Endothelial cell of umbilical vein (primary cell): ENCODE measurements around the gene CCDC57. TPM values are rescaled to one million over a fixed set of nuclear protein-coding genes. Genes with fewer than 3 reads are reported as not detected.

Experiments
- BruUV-seq: library from RNA; stranded (reverse); fragments of 400-500 nt; replicated peaks from 2 replicates; lab custom pipeline; 2021; lab: Mats Ljungman, UMichigan
- CTCF ChIA-PET: fragments of 300-600, 350-600 bp; sonication (Branson Sonifier 250); formaldehyde crosslinking; loops from one replicate; lab custom pipeline; 2021; ENCODE audit warnings: antibody characterized with exemption, inconsistent platforms; lab: Charles Lee
- POLR2A ChIA-PET: fragments of 300-600, 350-600 bp; sonication (Branson Sonifier 250); formaldehyde crosslinking; loops from one replicate; lab custom pipeline; 2021; ENCODE audit warnings: antibody characterized with exemption, inconsistent platforms; lab: Charles Lee
- DNase-seq: peaks from one replicate; pipeline ENCODE4 v3.0.0-alpha.2; 2011; ENCODE audit warnings: low read depth, low spot score
- FAIRE-seq: peaks from 2 replicates; lab custom pipeline; 2011; peaks lifted over from hg19 to GRCh38; lab: Jason Lieb, UNC
- H2AFZ ChIP-seq: 2 replicates; pipeline ENCODE4 v1.6.0; 2012; ENCODE audit warnings: low read depth, low read length, control low read depth, inconsistent platforms
- H3K27ac ChIP-seq: 2 replicates; pipeline ENCODE4 v1.5.1; 2011; ENCODE audit warnings: low read depth, mild to moderate bottlenecking, control low read depth, low read length, moderate library complexity; ENCODE audit not compliant: insufficient read depth
- H3K27me3 ChIP-seq, 2 experiments: 2 replicates each; pipeline versions ENCODE4 v1.6.0 to v1.6.1; 2011; ENCODE audit warnings: low read length in 2 of 2, mixed read lengths in 1 of 2; ENCODE audit not compliant: control insufficient read depth in 2 of 2, insufficient read depth in 2 of 2
- H3K36me3 ChIP-seq, 2 experiments: 2 replicates in 1 of 2; 3 replicates in 1 of 2; pipeline ENCODE4 v1.5.1; 2011; ENCODE audit warnings: low read length in 2 of 2, mild to moderate bottlenecking in 1 of 2, moderate library complexity in 1 of 2; ENCODE audit not compliant: control insufficient read depth in 2 of 2, insufficient read depth in 2 of 2; ENCODE audit errors: extremely low read depth in 1 of 2
- H3K4me1 ChIP-seq: 3 replicates; pipeline ENCODE4 v1.5.1; 2011; ENCODE audit warnings: mild to moderate bottlenecking, low read length; ENCODE audit not compliant: control insufficient read depth, insufficient read depth; ENCODE audit errors: extremely low read depth
- H3K4me2 ChIP-seq: 2 replicates; pipeline ENCODE4 v1.6.1; 2011; ENCODE audit warnings: low read length, control low read depth, mixed read lengths; ENCODE audit not compliant: insufficient read depth
- H3K4me3 ChIP-seq, 3 experiments: fragments of 200-600 bp in 1 of 3; sonication (generic), shearing (Covaris generic) in 1 of 3; replicated peaks in 1 of 3; 2 replicates each; pipeline ENCODE4 v1.5.1; 2011 to 2016; ENCODE audit warnings: control low read depth in 3 of 3, low read length in 3 of 3, mild to moderate bottlenecking in 2 of 3, inconsistent platforms in 1 of 3, low read depth in 1 of 3, moderate library complexity in 1 of 3; ENCODE audit not compliant: insufficient read depth in 1 of 3
- H3K79me2 ChIP-seq: 2 replicates; pipeline ENCODE4 v1.6.0; 2012; ENCODE audit warnings: low read length, inconsistent platforms; ENCODE audit not compliant: control insufficient read depth, insufficient read depth
- H3K9ac ChIP-seq: replicated peaks from 2 replicates; pipeline ENCODE3; 2011; ENCODE audit warnings: low read length, control low read depth; ENCODE audit not compliant: insufficient read depth; ENCODE audit errors: extremely low read depth
- H3K9me1 ChIP-seq: replicated peaks from 3 replicates; pipeline ENCODE4 v1.6.0; 2011; ENCODE audit warnings: mild to moderate bottlenecking, low read length; ENCODE audit not compliant: control insufficient read depth, insufficient read depth; ENCODE audit errors: extremely low read depth
- H3K9me3 ChIP-seq: replicated peaks from 2 replicates; pipeline ENCODE4 v1.5.1; 2012; ENCODE audit warnings: low read length, inconsistent platforms; ENCODE audit not compliant: control insufficient read depth, insufficient read depth
- H4K20me1 ChIP-seq: replicated peaks from 2 replicates; pipeline ENCODE3; 2011; ENCODE audit warnings: mild to moderate bottlenecking, low read length; ENCODE audit not compliant: control insufficient read depth, insufficient read depth; ENCODE audit errors: extremely low read depth
- EZH2 ChIP-seq: IDR thresholded peaks from 2 replicates; pipeline ENCODE4 v1.6.1; 2012; ENCODE audit warnings: borderline replicate concordance, low read depth, mild to moderate bottlenecking, moderate library complexity, low read length, inconsistent platforms; ENCODE audit not compliant: severe bottlenecking
- FOS ChIP-seq: IDR thresholded peaks from 2 replicates; pipeline ENCODE4 v1.6.1; 2011; ENCODE audit warnings: mild to moderate bottlenecking, low read length, moderate library complexity, borderline replicate concordance; ENCODE audit not compliant: insufficient read depth
- GATA2 ChIP-seq: IDR thresholded peaks from 2 replicates; pipeline ENCODE4 v1.7.0; 2011; ENCODE audit warnings: low read depth, mild to moderate bottlenecking, moderate library complexity, mixed read lengths, low read length; ENCODE audit not compliant: insufficient read length, insufficient read depth
- JUN ChIP-seq: IDR thresholded peaks from 2 replicates; pipeline ENCODE4 v1.6.1; 2011; ENCODE audit warnings: borderline replicate concordance, low read depth; ENCODE audit not compliant: insufficient read length, insufficient read depth
- MAX ChIP-seq: IDR thresholded peaks from 2 replicates; pipeline ENCODE4 v1.6.1; 2011; ENCODE audit not compliant: insufficient read depth, insufficient read length
- MYC ChIP-seq: IDR thresholded peaks from one replicate; pipeline ENCODE4 v1.6.1; 2011; ENCODE audit warnings: mild to moderate bottlenecking, low read depth, low read length
- POLR2A ChIP-seq: IDR thresholded peaks from 2 replicates; pipeline ENCODE4 v1.6.1; 2012; ENCODE audit warnings: low read depth, mild to moderate bottlenecking, control low read depth, low read length
- POLR2AphosphoS5 ChIP-seq: IDR thresholded peaks from 2 replicates; pipeline ENCODE4 v1.6.1; 2012; ENCODE audit warnings: low read depth, mild to moderate bottlenecking, control low read depth, low read length, moderate library complexity; ENCODE audit not compliant: insufficient read depth
- dilution Hi-C: fragments of 300-500 bp; cut with MboI; formaldehyde crosslinking; loops from one replicate; pipeline ENCODE4 v1.15.0; 2019; ENCODE audit warnings: low sequenced_read_pairs; ENCODE audit not compliant: extremely low pct_ligation_motif_present
- intact Hi-C: fragments of 100-400 bp; cut with micrococcal nuclease; formaldehyde crosslinking; loops from one replicate; pipeline ENCODE4 v1.10.0; 2022
- polyA plus RNA-seq, 4 experiments: library from polyadenylated mRNA; depleted of rRNA in 3 of 4; stranded (reverse) in 3 of 4; unstranded in 1 of 4; fragments of >200 nt; gene quantifications; 2 replicates each; pipeline versions ENCODE4 v1.2.1 to v1.2.3, GENCODE V29; 2011 to 2012; ENCODE audit warnings: missing spikeins in 1 of 4
- total RNA-seq: library from RNA; stranded (reverse); gene quantifications from 2 replicates; pipeline ENCODE4 v1.2.3, GENCODE V29; 2021
- TF ChIP-seq, protein P1 (sequence below), 2 donors: IDR thresholded peaks; 1 replicate in 1 of 2; 2 replicates in 1 of 2; pipeline ENCODE4 v1.5.1; 2011; ENCODE audit warnings: low read length in 2 of 2, mild to moderate bottlenecking in 2 of 2, moderate library complexity in 2 of 2, control low read depth in 1 of 2, inconsistent platforms in 1 of 2, low read depth in 1 of 2; ENCODE audit not compliant: insufficient read depth in 1 of 2; ENCODE audit errors: extremely low read depth in 1 of 2

Gene CCDC57
- total and polyA plus RNA-seq, 2 donors (not counting 3 experiments of a cell fraction or from before 2014, with no cell fraction given): 18.6 to 31.6 TPM

DNA sequence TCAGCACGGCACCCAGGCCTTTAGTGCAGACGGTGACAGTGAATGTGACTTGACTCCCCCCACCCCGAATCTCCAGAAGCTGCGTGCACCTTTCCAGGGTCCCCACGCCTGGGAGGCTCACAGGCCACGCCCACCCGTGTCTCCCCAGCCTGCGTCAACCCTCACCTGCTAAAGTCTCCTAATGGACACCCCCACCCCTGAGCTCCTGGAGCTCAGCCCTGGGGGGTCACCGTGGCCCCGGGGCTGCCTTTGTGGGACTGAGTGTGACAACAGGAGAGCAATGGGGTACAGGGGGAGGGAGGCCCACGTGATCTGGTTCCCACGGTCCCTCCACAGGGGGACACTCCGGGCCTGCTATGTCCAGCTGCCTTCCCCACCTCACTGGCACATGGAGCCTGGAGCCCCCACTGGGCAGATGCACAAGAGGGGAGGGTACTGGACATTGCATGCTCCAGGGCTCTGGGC, 107.2 kb downstream of the CCDC57 start:
- no peak overlapping the region for H3K9ac ChIP-seq
- no peaks in the 10 kb centered on the region for H3K9me3 ChIP-seq
- H3K27me3 ChIP-seq: no peaks in the 10 kb centered on the region
- H3K4me2 ChIP-seq: no peak overlapping the region
- no peaks in the 10 kb centered on the region for H3K36me3 ChIP-seq
- peaks cover 10% of the 10 kb centered on the region for H3K4me1 ChIP-seq
- no peaks in the 10 kb centered on the region for H3K79me2 ChIP-seq
- intact Hi-C loops: no loop called here
- no peaks in the 10 kb centered on the region for H3K9me1 ChIP-seq
- no peak overlapping the region for H3K4me3 ChIP-seq
- H4K20me1 ChIP-seq: no peaks in the 10 kb centered on the region
- H2AFZ ChIP-seq: no peak overlapping the region
- BruUV-seq: no TSS peak
- TF ChIP-seq, protein P1, sequence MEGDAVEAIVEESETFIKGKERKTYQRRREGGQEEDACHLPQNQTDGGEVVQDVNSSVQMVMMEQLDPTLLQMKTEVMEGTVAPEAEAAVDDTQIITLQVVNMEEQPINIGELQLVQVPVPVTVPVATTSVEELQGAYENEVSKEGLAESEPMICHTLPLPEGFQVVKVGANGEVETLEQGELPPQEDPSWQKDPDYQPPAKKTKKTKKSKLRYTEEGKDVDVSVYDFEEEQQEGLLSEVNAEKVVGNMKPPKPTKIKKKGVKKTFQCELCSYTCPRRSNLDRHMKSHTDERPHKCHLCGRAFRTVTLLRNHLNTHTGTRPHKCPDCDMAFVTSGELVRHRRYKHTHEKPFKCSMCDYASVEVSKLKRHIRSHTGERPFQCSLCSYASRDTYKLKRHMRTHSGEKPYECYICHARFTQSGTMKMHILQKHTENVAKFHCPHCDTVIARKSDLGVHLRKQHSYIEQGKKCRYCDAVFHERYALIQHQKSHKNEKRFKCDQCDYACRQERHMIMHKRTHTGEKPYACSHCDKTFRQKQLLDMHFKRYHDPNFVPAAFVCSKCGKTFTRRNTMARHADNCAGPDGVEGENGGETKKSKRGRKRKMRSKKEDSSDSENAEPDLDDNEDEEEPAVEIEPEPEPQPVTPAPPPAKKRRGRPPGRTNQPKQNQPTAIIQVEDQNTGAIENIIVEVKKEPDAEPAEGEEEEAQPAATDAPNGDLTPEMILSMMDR (IDR thresholded peaks at IDR 0.05; ENCODE audit: extremely low read depth in 1 of 2, insufficient read depth in 1 of 2, low read depth in 1 of 2, low read length in 2 of 2): no peak
- no peak overlapping the region for H3K27ac ChIP-seq
- ChIA-PET POLR2A (no interaction called here), CTCF (interaction anchor here (0.5 to 2.5 kb wide), 8 partner anchors 28 to 229 kb away, joined by 3 to 17 read pairs (median 4); no protein-coding TSS in a partner anchor)
- dilution Hi-C loops: no loop called here
- DNase-seq: no peak
- FAIRE-seq: no peak

DNA sequence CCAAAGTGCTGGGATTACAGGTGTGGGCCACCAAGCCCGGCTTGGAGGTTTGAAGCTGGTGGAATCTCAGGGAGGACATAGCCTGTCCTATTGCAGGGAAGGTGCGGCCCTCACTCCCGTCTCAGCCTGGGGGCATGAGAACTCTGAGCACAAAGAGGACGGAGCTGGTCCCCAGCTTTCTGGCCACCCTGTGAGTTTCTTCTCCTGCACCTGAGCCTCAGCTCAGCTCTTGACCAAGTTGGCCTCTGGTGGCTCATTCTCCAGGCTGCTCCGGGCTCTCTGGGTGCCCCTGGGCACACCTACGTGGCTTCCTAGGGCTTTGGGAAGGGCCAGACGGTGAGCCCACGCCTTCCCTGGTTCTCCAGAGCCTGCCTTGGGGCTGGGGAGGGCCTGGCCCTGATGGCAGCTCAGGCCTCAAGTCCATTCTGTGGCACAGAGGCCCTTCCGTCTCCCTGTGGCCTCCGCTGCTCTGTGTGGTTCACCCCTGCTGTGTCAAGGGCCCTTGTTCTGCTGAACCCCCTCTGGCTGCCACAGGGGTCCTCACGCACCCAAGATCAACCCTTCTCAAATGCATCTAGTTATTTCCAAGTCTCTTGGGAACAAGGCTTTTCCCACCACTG, 107.7 kb downstream of the CCDC57 start:
- peaks cover 10% of the 10 kb centered on the region for H3K4me1 ChIP-seq
- intact Hi-C loops: no loop called here

More for the DNA sequence above, 107.7 kb downstream of the CCDC57 start:
- H2AFZ ChIP-seq: no peak overlapping the region
- H3K9ac ChIP-seq: no peak overlapping the region
- no peaks in the 10 kb centered on the region for H3K9me1 ChIP-seq
- DNase-seq (no peak), FAIRE-seq (no peak)
- dilution Hi-C loops: no loop called here
- BruUV-seq: no TSS peak
- H3K4me2 ChIP-seq: no peak overlapping the region
- CTCF ChIA-PET: interaction anchor here (0.5 to 2.5 kb wide), 2 partner anchors 28 to 50 kb away, joined by 5 to 17 read pairs; no protein-coding TSS in a partner anchor
- no peaks in the 10 kb centered on the region for H3K27me3 ChIP-seq
- no peak overlapping the region for H3K27ac ChIP-seq
- no peak for TF ChIP-seq MYC
- TF ChIP-seq MAX: no peak
- no peak for TF ChIP-seq JUN
- no peak for TF ChIP-seq POLR2A
- no peak for TF ChIP-seq GATA2
- TF ChIP-seq FOS: no peak
- TF ChIP-seq POLR2AphosphoS5: no peak
- TF ChIP-seq, protein P1 (IDR thresholded peaks at IDR 0.05; ENCODE audit: extremely low read depth in 1 of 2, insufficient read depth in 1 of 2, low read depth in 1 of 2, low read length in 2 of 2): no peak
- no peak for TF ChIP-seq EZH2
- no peaks in the 10 kb centered on the region for H3K9me3 ChIP-seq
- H3K36me3 ChIP-seq: no peaks in the 10 kb centered on the region
- H4K20me1 ChIP-seq: no peaks in the 10 kb centered on the region
- H3K4me3 ChIP-seq: no peak overlapping the region
- POLR2A ChIA-PET: no interaction called here
- no peaks in the 10 kb centered on the region for H3K79me2 ChIP-seq
